HEK293T (cell line): ENCODE data around the gene ZBTB24.

Experiments used
- ARNT ChIP-seq: fragments of 450-650 bp; IDR thresholded peaks from 2 replicates; pipeline ENCODE4 v1.6.1; 2017; ENCODE audit warnings: mild to moderate bottlenecking
- BHLHE40 ChIP-seq: fragments of 450-650 bp; IDR thresholded peaks from 2 replicates; pipeline ENCODE4 v1.6.1; 2016; ENCODE audit warnings: mild to moderate bottlenecking, moderate library complexity, borderline replicate concordance
- CTBP1 ChIP-seq: fragments of 450-650 bp; IDR thresholded peaks from 2 replicates; pipeline ENCODE4 v1.6.1; 2016; ENCODE audit warnings: borderline replicate concordance
- FOXA1 ChIP-seq: fragments of 450-650 bp; IDR thresholded peaks from 2 replicates; pipeline ENCODE4 v1.6.1; 2016; ENCODE audit warnings: mild to moderate bottlenecking
- FOXM1 ChIP-seq: fragments of 450-650 bp; IDR thresholded peaks from 2 replicates; pipeline ENCODE4 v1.6.1; 2017; ENCODE audit warnings: mild to moderate bottlenecking, borderline replicate concordance
- HDGF ChIP-seq: fragments of 450-650 bp; IDR thresholded peaks from 2 replicates; pipeline ENCODE4 v1.6.1; 2017; ENCODE audit warnings: antibody characterized with exemption, borderline replicate concordance
- NFRKB ChIP-seq: fragments of 450-650 bp; IDR thresholded peaks from 2 replicates; pipeline ENCODE4 v1.6.1; 2016; ENCODE audit warnings: mild to moderate bottlenecking, moderate library complexity
- SUZ12 ChIP-seq: fragments of 450-650 bp; IDR thresholded peaks from 2 replicates; pipeline ENCODE4 v1.6.1; 2016; ENCODE audit warnings: mild to moderate bottlenecking
- TARDBP ChIP-seq: fragments of 450-650 bp; IDR thresholded peaks from 2 replicates; pipeline ENCODE4 v1.6.1; 2016

GRCh38 chr6:109485266-109485935 is 2.4 kb upstream of the ZBTB24 start:
- no peak for TF ChIP-seq BHLHE40
- TF ChIP-seq ARNT, result no peak
- TF ChIP-seq NFRKB, result no peak
- TF ChIP-seq HDGF, result no peak
- no peak for TF ChIP-seq FOXA1
- no peak for TF ChIP-seq FOXM1
- no peak for TF ChIP-seq SUZ12
- no peak for TF ChIP-seq CTBP1
- TF ChIP-seq TARDBP, result no peak
